GM23338 (cell line): Measurements from ENCODE around the gene PHYH.

Source experiments
- EZH2phosphoT487 ChIP-seq: fragments of 200-600 bp; sonication (generic); IDR thresholded peaks from one replicate; pipeline ENCODE4 v1.8.1; 2018; ENCODE audit warnings: antibody characterized with exemption; ENCODE audit not compliant: unreplicated experiment
- POLR2AphosphoS5 ChIP-seq: IDR thresholded peaks from 2 replicates; pipeline ENCODE4 v1.6.1; 2016; ENCODE audit warnings: antibody characterized with exemption, low read depth
- ZNF114 ChIP-seq: fragments of 250-450 bp; sonication (Bioruptor Pico); IDR thresholded peaks from 2 replicates; pipeline ENCODE4 v1.5.0; 2020; ENCODE audit warnings: mild to moderate bottlenecking, moderate library complexity
- TF ChIP-seq, protein P1 (sequence below), 2 experiments: fragments of 200-600 bp in 1 of 2; sonication (generic) in 1 of 2; conservative IDR thresholded peaks; 2 replicates each; pipeline versions ENCODE4 v1.5.1 to v1.6.1; 2016 to 2017; ENCODE audit warnings: antibody characterized with exemption in 2 of 2, low read depth in 2 of 2, mild to moderate bottlenecking in 2 of 2, moderate library complexity in 1 of 2
- TF ChIP-seq, protein P2 (sequence below): IDR thresholded peaks from 2 replicates; pipeline ENCODE4 v1.6.1; 2016; ENCODE audit warnings: antibody characterized with exemption

DNA sequence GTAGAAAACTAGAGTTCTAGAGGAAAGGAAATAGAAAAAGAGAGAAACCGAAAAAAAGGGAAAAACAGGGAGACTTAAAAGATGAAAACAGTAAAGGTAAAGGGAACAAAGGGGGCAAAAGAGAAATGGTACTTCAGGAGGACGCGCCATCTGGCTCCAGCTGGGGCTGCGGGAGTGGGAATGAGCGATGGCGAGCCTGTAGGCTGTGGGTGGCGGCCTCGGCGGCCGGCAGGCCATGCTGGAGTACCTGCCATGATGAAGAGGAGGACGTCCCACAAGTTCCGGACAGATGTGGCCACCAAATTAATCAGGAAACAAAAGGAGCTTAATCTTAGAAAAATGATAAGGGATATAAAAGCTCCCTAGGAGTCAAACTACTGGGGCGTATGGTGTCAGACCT, 21.7 kb upstream of the PHYH start:
- TF ChIP-seq POLR2AphosphoS5 = no peak
- TF ChIP-seq, protein P1, sequence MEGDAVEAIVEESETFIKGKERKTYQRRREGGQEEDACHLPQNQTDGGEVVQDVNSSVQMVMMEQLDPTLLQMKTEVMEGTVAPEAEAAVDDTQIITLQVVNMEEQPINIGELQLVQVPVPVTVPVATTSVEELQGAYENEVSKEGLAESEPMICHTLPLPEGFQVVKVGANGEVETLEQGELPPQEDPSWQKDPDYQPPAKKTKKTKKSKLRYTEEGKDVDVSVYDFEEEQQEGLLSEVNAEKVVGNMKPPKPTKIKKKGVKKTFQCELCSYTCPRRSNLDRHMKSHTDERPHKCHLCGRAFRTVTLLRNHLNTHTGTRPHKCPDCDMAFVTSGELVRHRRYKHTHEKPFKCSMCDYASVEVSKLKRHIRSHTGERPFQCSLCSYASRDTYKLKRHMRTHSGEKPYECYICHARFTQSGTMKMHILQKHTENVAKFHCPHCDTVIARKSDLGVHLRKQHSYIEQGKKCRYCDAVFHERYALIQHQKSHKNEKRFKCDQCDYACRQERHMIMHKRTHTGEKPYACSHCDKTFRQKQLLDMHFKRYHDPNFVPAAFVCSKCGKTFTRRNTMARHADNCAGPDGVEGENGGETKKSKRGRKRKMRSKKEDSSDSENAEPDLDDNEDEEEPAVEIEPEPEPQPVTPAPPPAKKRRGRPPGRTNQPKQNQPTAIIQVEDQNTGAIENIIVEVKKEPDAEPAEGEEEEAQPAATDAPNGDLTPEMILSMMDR (conservative IDR thresholded peaks at IDR 0.05; ENCODE audit: low read depth in 2 of 2) = no peak
- TF ChIP-seq, protein P2, sequence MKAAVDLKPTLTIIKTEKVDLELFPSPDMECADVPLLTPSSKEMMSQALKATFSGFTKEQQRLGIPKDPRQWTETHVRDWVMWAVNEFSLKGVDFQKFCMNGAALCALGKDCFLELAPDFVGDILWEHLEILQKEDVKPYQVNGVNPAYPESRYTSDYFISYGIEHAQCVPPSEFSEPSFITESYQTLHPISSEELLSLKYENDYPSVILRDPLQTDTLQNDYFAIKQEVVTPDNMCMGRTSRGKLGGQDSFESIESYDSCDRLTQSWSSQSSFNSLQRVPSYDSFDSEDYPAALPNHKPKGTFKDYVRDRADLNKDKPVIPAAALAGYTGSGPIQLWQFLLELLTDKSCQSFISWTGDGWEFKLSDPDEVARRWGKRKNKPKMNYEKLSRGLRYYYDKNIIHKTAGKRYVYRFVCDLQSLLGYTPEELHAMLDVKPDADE = no peak
- no peak for TF ChIP-seq ZNF114 (CRISPR knock-in tag)
- no peak for TF ChIP-seq EZH2phosphoT487
